K562 (cell line): ENCODE results near the gene GP1BB. TPM values are rescaled to one million over a fixed set of nuclear protein-coding genes. Genes with fewer than 3 reads are reported as not detected.

ENCODE experiments used
- BRD4 ChIP-seq: fragments of 200-600 bp; sonication (generic); IDR thresholded peaks from 2 replicates; pipeline ENCODE4 v1.6.1; 2017; ENCODE audit warnings: inconsistent platforms
- CTBP1 ChIP-seq: fragments of 450-650 bp; IDR thresholded peaks from 2 replicates; pipeline ENCODE4 v1.6.1; 2016; ENCODE audit warnings: borderline replicate concordance
- E2F6 ChIP-seq, 2 experiments: IDR thresholded peaks; 2 replicates each; pipeline ENCODE4 v1.6.1; 2011; ENCODE audit warnings: borderline replicate concordance in 1 of 2, control low read depth in 1 of 2, low read depth in 1 of 2, low read length in 1 of 2, mild to moderate bottlenecking in 1 of 2, mixed read lengths in 1 of 2, moderate library complexity in 1 of 2; ENCODE audit not compliant: insufficient read depth in 1 of 2, insufficient read length in 1 of 2, poor library complexity in 1 of 2, severe bottlenecking in 1 of 2; ENCODE audit errors: extremely low read depth in 1 of 2
- LCOR ChIP-seq: sonication (generic); formaldehyde crosslinking; IDR thresholded peaks from 2 replicates; pipeline ENCODE4 v1.8.0; 2022; ENCODE audit warnings: mild to moderate bottlenecking, missing genetic modification reagents
- MYBL2 ChIP-seq, 2 experiments: fragments of 450-650 bp in 1 of 2; sonication (generic) in 1 of 2; formaldehyde crosslinking in 1 of 2; IDR thresholded peaks; 2 replicates each; pipeline versions ENCODE4 v1.6.1 to v1.8.1; 2017 to 2022; ENCODE audit warnings: borderline replicate concordance in 1 of 2, inconsistent platforms in 1 of 2, low read depth in 1 of 2, mild to moderate bottlenecking in 1 of 2, missing genetic modification reagents in 1 of 2, moderate library complexity in 1 of 2
- SIN3B ChIP-seq: fragments of 450-650 bp; IDR thresholded peaks from 2 replicates; pipeline ENCODE4 v1.6.1; 2017; ENCODE audit warnings: low read depth, mild to moderate bottlenecking, moderate library complexity
- XRCC5 ChIP-seq: fragments of 200-400 bp; formaldehyde crosslinking; IDR thresholded peaks from 2 replicates; pipeline ENCODE4 v1.6.1; 2017; ENCODE audit warnings: low read depth, mild to moderate bottlenecking, low read length
- ZNF589 ChIP-seq: fragments of 200-800 bp; sonication (Bioruptor generic); IDR thresholded peaks from 2 replicates; pipeline ENCODE4 v1.6.1; 2016; ENCODE audit warnings: low read depth, missing genetic modification characterization, missing compliant biosample characterization
- ZNF609 ChIP-seq: sonication (generic); formaldehyde crosslinking; IDR thresholded peaks from 2 replicates; pipeline ENCODE4 v1.8.1; 2023; ENCODE audit warnings: missing genetic modification reagents, mild to moderate bottlenecking, borderline replicate concordance
- polyA plus RNA-seq, 8 experiments: library from polyadenylated mRNA; depleted of rRNA in 4 of 8; stranded (reverse) in 5 of 8; unstranded in 3 of 8; fragments of >200 nt; fragmentation: Nextera tagmentation in 2 of 8; fragmentation: Illumina TruSeq in 1 of 8; extraction: Ambion mirVana in 2 of 8; extraction: Trizol in 1 of 8; gene quantifications; 2 replicates each; pipeline versions ENCODE4 v1.2.1 to v1.2.3, GENCODE V29; 2011 to 2014; ENCODE audit warnings: inconsistent platforms in 1 of 8, missing spikeins in 1 of 8
- total RNA-seq, 7 experiments: library from RNA; depleted of rRNA in 6 of 7; stranded (reverse); fragments of >200 nt in 6 of 7; fragmentation: Illumina TruSeq in 2 of 7; extraction: Trizol in 2 of 7; gene quantifications; 2 replicates each; pipeline versions ENCODE4 v1.2.1 to v1.2.3, GENCODE V29; 2011 to 2021; ENCODE audit warnings: low replicate concordance in 1 of 7
- TF ChIP-seq, protein P1 (sequence below): sonication (generic); formaldehyde crosslinking; IDR thresholded peaks from 2 replicates; pipeline ENCODE4 v1.8.0; 2022; ENCODE audit warnings: mild to moderate bottlenecking, missing genetic modification reagents

GP1BB gene
- total and polyA plus RNA-seq, 9 of the 15 experiments (the other 6 are each of a cell fraction or from before 2014, with no cell fraction given) = 0.69 to 162 (median 2.8) TPM

DNA sequence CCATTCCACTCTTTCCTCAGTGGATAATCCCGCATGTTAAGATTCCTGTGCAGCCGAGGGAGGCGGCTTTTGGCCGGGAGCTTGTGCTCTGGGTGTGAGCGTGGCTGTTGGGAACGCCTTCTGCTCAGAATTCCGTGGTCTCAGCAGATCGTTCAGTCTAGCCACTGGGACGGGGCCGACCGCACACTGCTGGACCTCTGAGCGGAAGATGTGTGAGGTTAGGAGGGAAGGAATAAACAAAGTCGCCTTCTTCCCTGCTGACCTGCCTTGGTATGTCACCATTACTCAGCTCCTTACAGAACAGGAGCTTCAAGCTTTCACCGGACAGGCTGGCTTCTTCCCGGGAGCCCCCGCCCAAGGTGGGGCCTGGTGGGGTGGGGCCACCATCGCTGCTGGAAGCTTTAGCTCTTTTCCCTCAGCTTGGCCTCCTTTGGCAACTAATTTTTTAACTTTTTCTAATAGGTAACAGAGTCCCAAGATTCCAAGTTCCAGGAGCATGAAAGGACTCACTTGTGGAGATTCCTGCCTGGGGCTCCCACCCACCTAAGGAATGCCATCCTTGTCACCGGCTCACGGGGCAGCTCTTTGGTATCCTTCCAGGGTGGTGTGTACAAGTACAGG lies 31.5 kb upstream of the GP1BB start (continued):
- TF ChIP-seq ZNF609 (CRISPR knock-in tag) = no peak
- TF ChIP-seq LCOR (CRISPR knock-in tag) = no peak
- peak; percentile 81 for TF ChIP-seq XRCC5
- 0 out of 2 replicates have a peak, but pooled peaks have one; percentile 7 for TF ChIP-seq SIN3B
- TF ChIP-seq, protein P1, sequence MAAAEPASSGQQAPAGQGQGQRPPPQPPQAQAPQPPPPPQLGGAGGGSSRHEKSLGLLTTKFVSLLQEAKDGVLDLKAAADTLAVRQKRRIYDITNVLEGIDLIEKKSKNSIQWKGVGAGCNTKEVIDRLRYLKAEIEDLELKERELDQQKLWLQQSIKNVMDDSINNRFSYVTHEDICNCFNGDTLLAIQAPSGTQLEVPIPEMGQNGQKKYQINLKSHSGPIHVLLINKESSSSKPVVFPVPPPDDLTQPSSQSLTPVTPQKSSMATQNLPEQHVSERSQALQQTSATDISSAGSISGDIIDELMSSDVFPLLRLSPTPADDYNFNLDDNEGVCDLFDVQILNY = no peak
- peak; percentile 34; the same call in 1 of the 2 replicates for TF ChIP-seq ZNF589 (CRISPR knock-in tag)
- TF ChIP-seq MYBL2 (IDR thresholded peaks at IDR 0.05; ENCODE audit: low read depth) = no peak
- TF ChIP-seq MYBL2 (CRISPR knock-in tag; IDR thresholded peaks at IDR 0.05; ENCODE audit: borderline replicate concordance) = no peak
- TF ChIP-seq E2F6 (IDR thresholded peaks at IDR 0.05; ENCODE audit: borderline replicate concordance in 1 of 2, extremely low read depth in 1 of 2, insufficient read depth in 1 of 2, insufficient read length in 1 of 2, low read depth in 1 of 2, low read length in 1 of 2, poor library complexity in 1 of 2, severe bottlenecking in 1 of 2) = peak; percentile 44 to 52
- TF ChIP-seq BRD4 = no peak
- peak; percentile 98 for TF ChIP-seq CTBP1
- TF ChIP-seq, all 486 proteins: peak for 120
